Measurements from ENCODE around the gene RGS9.

Gene RGS9

DNA sequence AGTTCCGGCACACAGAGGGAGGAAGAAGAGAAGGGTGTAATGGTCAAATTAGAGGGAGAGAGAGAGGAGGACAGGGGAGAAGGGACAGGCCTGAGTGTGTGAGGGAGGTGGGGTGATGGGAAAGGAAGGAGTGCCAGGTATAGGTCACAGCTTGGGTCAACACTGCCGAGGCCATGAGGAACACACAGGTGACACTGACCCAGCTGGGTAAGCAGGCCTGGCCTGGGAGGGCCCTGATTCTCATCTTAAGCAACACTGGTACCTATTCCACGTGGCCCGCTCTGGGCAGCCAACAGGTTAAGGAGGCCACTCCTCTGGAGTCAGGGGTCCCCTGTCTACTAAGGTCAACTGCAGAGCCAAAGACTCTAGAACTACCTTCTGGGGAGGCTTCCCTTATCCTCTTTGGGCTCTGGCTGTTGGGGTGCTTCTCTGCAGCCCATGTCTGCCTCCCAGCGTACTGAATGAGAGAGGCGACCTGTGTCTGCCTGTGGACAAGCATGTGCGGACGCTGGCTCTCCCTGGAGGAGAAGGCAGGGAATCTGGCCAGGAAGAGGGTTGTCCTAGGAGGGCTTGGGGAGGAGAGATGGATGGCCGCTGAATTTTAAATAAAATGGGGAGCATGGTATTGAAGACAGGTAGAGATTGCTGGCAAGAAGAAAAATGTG is 57.6 kb downstream of the RGS9 start:
- TF ChIP-seq, protein P1, sequence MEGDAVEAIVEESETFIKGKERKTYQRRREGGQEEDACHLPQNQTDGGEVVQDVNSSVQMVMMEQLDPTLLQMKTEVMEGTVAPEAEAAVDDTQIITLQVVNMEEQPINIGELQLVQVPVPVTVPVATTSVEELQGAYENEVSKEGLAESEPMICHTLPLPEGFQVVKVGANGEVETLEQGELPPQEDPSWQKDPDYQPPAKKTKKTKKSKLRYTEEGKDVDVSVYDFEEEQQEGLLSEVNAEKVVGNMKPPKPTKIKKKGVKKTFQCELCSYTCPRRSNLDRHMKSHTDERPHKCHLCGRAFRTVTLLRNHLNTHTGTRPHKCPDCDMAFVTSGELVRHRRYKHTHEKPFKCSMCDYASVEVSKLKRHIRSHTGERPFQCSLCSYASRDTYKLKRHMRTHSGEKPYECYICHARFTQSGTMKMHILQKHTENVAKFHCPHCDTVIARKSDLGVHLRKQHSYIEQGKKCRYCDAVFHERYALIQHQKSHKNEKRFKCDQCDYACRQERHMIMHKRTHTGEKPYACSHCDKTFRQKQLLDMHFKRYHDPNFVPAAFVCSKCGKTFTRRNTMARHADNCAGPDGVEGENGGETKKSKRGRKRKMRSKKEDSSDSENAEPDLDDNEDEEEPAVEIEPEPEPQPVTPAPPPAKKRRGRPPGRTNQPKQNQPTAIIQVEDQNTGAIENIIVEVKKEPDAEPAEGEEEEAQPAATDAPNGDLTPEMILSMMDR (IDR thresholded peaks at IDR 0.05): no peak

DNA sequence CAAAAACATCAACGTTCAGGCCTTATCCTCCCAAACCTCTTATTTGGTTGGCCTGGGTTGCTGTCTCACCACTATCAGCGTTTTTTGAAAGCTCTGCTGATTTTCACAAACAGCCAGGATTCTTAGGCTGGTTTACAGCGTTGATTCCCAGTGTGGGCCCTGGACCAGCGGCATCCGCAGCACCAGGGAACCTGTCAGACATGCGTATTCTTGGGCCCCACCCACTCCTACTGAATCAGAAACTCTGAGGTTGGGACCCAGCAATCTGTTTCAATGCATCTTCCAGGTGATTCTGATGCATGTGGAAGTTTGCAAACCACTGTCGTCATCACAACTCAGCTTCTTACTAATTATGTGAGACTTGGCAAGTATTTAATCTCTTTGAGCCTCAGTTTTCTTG is 58.5 kb downstream of the RGS9 start:
- TF ChIP-seq, protein P1 (IDR thresholded peaks at IDR 0.05): no peak

DNA sequence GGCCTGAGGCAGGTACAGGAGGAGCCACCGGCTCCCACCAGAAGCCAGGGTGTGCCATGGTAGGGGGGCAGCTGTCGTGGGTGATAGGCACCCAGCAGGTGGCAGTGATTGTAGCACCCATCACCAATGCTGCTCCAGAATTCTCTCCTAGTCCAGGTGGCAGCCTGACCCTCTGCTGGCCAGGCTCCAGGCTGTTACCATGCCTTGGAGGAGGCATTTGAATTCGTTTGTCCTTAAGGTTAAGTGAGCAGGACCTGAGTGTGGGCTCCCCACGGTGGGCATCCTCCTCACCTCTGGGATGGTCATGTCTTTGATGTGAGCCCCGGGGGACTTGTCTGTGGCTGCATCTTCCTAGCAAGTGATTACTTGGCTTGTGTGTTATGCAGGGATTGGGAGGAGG is 59.4 kb downstream of the RGS9 start:
- TF ChIP-seq, protein P1 (IDR thresholded peaks at IDR 0.05): no peak

DNA sequence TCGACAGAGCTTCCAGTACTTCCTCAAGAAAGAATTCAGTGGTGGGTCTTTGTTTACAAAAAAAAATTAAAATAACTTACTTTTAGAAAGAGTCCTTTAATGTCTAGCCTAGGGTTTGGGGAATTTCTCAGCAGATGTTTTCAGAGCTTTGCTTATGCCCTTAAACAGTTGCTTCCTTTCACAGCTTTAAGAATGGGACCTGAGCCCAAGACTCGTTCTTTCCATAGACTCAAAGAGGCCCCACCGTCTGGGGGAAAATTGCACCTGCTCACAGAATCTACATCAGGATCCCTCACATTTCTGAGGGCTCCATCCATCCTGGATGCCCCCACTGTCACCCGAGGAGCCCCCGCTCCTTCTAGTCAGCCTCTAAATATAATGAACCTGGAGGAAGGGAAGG is 60.0 kb downstream of the RGS9 start:
- TF ChIP-seq, protein P1 (IDR thresholded peaks at IDR 0.05): no peak

DNA sequence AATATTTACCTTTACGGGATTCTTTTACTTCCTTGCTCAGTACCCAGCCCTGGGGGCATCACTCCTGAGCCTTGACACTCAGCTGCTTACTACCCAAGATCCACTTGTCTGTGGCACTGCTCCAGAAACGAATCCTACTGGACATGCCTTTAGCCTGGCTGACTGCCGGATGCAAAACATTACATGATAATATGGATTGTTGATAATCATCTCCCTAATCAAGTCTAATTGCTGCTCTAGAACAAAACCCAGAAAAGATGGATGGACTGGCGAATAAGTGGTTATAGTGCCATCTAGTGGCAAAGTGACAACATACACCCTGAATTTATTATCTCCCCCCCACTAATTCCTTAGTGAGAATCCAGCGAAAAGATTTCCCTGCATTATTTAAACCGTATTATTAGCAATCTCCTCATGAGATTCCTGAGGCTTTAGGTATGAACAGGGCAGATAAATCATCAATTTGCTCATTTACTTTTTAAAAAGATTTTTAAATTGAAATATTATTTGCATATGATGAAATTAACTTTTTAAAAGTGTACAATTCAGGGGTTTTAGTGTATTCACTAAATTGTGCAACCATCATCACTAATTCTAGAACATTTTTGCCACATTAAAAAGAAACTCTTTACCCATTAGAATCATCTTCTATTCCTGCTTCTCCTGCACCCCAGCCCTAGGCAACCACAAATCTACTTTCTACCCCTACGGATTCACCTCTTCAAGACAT is 61.6 kb downstream of the RGS9 start:
- TF ChIP-seq, protein P1 (IDR thresholded peaks at IDR 0.05): peak; percentile 74

DNA sequence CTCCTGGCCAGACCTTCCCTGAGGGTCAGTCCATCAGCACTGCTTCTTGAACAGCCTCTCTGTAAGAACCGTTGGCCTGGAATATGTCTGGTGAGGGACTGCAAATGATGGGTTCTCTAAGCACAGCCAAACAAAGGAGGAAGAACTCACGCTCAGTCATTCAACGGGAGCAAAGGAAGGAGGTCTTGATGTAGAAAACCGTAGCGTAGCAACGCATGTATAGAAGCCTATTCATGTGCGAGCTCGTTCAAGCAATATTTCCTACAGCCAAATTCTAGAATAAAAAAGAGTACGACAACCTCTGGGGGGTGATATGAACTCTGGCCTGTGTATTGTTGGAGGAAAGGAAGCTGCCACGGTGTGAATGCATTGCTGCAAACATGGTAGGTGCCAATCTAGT is 64.2 kb downstream of the RGS9 start:
- TF ChIP-seq, protein P1 (IDR thresholded peaks at IDR 0.05): no peak

DNA sequence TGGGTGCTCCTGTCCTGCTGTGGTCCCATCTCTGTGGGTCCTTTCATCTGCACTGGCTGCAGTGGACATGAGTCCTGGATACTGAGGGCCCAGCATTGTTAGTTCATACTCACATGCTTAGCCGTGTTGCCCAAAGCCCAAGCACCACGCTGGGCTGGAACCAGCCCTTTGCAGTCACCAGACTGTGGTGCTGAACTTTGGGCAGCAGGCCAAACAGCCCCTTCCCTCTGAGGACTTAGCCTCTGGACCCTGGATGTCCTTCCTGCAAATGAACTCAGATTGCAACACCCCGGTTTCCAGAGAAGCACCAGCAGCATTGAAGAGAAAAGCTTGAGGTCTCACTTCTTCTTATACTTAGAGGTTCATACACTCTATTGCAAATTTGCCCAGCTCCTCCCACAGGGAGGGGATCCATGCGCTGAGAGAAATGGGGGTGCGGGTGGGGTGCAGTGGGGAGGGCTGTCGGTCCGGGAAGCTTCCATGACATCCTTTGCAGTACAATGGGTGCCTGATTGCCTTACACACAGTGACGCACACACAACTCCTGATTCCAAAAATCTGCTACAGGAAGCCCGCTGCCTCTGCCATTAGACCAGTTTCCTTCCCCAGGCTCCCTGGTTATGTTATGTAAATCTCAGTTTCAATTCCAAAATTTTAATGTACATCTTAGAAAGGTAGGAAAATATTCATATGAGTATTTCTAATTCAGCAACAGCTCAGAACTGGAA is 65.8 kb downstream of the RGS9 start:
- TF ChIP-seq, protein P1 (IDR thresholded peaks at IDR 0.05): no peak
